ENCODE data around the gene GNAS-AS1.
A peak's percentile ranks its signal among the peaks of the same experiment; 100 is the strongest.

Gene GNAS-AS1

GRCh38 chr20:58895448-58896180 is 44.9 kb upstream of the GNAS-AS1 start:
- no peak for DNase-seq (ENCODE audit: low read depth)
- no peak overlapping the region for H3K4me3 ChIP-seq (ENCODE audit: control insufficient read depth, low read depth, low read length)
- no peak for TF ChIP-seq CTCF (conservative IDR thresholded peaks at IDR 0.05; ENCODE audit: control insufficient read depth, insufficient read depth, low read depth, low read length)

GRCh38 chr20:58894652-58895447 is 44.1 kb upstream of the GNAS-AS1 start:
- H3K4me3 ChIP-seq (ENCODE audit: control insufficient read depth, low read depth, low read length) = no peak overlapping the region
- no peak for TF ChIP-seq CTCF (conservative IDR thresholded peaks at IDR 0.05; ENCODE audit: control insufficient read depth, insufficient read depth, low read depth, low read length)
- no peak for DNase-seq (ENCODE audit: low read depth)

GRCh38 chr20:58893355-58894120 is 42.8 kb upstream of the GNAS-AS1 start:
- H3K4me3 ChIP-seq (ENCODE audit: control insufficient read depth, low read depth, low read length) = peak overlapping the region; percentile 74
- peak; percentile 48 for DNase-seq (ENCODE audit: low read depth)
- no peak for TF ChIP-seq CTCF (conservative IDR thresholded peaks at IDR 0.05; ENCODE audit: control insufficient read depth, insufficient read depth, low read depth, low read length)

GRCh38 chr20:58892932-58893224 is 42.2 kb upstream of the GNAS-AS1 start:
- peak overlapping the region; percentile 74 for H3K4me3 ChIP-seq (ENCODE audit: control insufficient read depth, low read depth, low read length)
- DNase-seq (ENCODE audit: low read depth) = no peak
- no peak for TF ChIP-seq CTCF (conservative IDR thresholded peaks at IDR 0.05; ENCODE audit: control insufficient read depth, insufficient read depth, low read depth, low read length)

DNA sequence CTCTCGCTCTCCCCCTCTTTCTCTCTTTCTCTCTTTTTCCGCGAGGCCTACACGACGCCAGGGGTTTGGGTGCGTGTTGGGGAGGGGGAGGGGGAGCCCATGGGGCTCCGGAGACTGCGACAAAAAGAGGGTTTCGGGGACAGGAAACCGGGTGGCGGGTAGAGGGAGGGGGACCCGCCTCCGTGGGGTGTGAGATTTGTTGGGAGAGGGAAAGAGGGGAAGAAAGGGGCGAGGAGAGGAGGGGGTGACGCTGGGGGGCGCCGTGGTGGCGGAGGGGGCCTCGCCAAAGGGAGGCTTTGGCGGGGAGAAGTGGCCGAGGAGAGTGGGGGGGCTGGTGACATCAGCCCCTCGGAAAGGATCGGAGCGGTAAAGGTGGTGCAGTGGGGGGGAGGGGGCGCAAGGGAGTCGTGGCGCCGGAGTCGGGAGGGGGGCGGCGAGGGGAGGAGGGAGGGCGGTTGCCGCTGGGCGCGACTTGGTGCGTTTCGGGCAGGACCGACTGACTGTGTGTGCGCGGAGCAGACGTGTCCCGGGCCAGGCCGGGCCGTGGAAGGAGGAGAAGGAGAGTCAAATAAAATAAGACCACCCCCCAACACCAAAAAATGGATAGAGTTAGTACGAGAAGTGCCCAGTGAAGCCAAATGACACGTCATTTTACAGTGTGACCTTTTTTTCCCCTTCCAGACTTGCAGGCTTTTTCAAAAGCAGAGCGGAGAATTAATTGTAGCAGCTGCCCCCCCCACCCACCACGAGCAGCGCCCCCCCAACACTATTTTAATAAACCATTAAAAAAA is 41.6 kb upstream of the GNAS-AS1 start:
- peak; percentile 56 for DNase-seq (ENCODE audit: low read depth)
- TF ChIP-seq CTCF (conservative IDR thresholded peaks at IDR 0.05; ENCODE audit: control insufficient read depth, insufficient read depth, low read depth, low read length) = no peak
- peak overlapping the region; percentile 74 for H3K4me3 ChIP-seq (ENCODE audit: control insufficient read depth, low read depth, low read length)

GRCh38 chr20:58891718-58892140 is 41.0 kb upstream of the GNAS-AS1 start:
- no peak for TF ChIP-seq CTCF (conservative IDR thresholded peaks at IDR 0.05; ENCODE audit: control insufficient read depth, insufficient read depth, low read depth, low read length)
- H3K4me3 ChIP-seq (ENCODE audit: control insufficient read depth, low read depth, low read length) = peak overlapping the region; percentile 74
- DNase-seq (ENCODE audit: low read depth) = peak; percentile 33

Data from fibroblast of mammary gland (primary cell).